BJ (cell line): Measurements from ENCODE around the gene RNF103. TPM values are rescaled to one million over a fixed set of nuclear protein-coding genes. Genes with fewer than 3 reads are reported as not detected.

ENCODE experiments used
- CTCF ChIA-PET: fragments of 350-600 bp; formaldehyde crosslinking; extraction: SDS; loops from one replicate; lab custom pipeline; 2021; ENCODE audit warnings: antibody characterized with exemption, inconsistent platforms; lab: Yijun Ruan, JAX
- POLR2A ChIA-PET: fragments of 300-600 bp; sonication (Branson Sonifier 250); formaldehyde crosslinking; extraction: SDS; loops from one replicate; lab custom pipeline; 2021; ENCODE audit warnings: antibody characterized with exemption; lab: Charles Lee
- DNase-seq: peaks from one replicate; pipeline ENCODE4 v3.0.0-alpha.2; 2011; ENCODE audit warnings: low read depth
- H3K27me3 ChIP-seq: 2 replicates; pipeline ENCODE4 v1.6.0; 2011; ENCODE audit warnings: low read length; ENCODE audit not compliant: control insufficient read depth, insufficient read depth
- H3K36me3 ChIP-seq: 2 replicates; pipeline ENCODE4 v1.5.1; 2011; ENCODE audit warnings: low read length; ENCODE audit not compliant: control insufficient read depth, insufficient read depth
- H3K4me3 ChIP-seq: 2 replicates; pipeline ENCODE4 v1.5.1; 2011; ENCODE audit warnings: low read depth, mild to moderate bottlenecking, control low read depth, low read length
- polyA plus RNA-seq: library from polyadenylated mRNA; depleted of rRNA; stranded (reverse); fragments of >200 nt; gene quantifications from 2 replicates; pipeline ENCODE4 v1.2.3, GENCODE V29; 2011
- TF ChIP-seq, protein P1 (sequence below): IDR thresholded peaks from 2 replicates; pipeline ENCODE4 v1.5.1; 2011; ENCODE audit warnings: low read depth, mild to moderate bottlenecking, control low read depth, inconsistent platforms, low read length, moderate library complexity; ENCODE audit not compliant: insufficient read depth

RNF103 gene
- polyA plus RNA-seq, 1 experiment = 8.2 TPM

DNA sequence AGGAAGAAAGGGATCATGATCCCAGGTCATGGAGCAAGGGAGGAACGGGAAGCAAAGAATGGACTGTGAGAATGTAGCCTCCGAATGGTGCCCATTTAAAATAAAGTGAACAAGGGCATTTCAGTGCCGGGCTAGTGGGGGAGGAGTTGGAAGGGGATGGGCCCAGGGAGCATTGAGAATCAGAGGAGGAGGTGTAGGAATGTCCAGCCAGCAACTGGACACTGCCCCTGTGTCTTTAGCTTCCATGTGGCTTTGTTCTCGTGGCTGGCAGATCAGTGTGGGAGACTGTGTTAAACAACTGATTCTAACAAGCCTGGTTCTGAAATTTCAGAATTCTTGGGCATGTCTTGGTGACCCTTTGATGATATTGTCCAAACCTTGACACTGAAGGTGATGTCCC is 1.4 kb upstream of the RNF103 start:
- no peak overlapping the region for H3K4me3 ChIP-seq
- no peak for DNase-seq
- TF ChIP-seq, protein P1, sequence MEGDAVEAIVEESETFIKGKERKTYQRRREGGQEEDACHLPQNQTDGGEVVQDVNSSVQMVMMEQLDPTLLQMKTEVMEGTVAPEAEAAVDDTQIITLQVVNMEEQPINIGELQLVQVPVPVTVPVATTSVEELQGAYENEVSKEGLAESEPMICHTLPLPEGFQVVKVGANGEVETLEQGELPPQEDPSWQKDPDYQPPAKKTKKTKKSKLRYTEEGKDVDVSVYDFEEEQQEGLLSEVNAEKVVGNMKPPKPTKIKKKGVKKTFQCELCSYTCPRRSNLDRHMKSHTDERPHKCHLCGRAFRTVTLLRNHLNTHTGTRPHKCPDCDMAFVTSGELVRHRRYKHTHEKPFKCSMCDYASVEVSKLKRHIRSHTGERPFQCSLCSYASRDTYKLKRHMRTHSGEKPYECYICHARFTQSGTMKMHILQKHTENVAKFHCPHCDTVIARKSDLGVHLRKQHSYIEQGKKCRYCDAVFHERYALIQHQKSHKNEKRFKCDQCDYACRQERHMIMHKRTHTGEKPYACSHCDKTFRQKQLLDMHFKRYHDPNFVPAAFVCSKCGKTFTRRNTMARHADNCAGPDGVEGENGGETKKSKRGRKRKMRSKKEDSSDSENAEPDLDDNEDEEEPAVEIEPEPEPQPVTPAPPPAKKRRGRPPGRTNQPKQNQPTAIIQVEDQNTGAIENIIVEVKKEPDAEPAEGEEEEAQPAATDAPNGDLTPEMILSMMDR = no peak
- H3K36me3 ChIP-seq = peaks cover 1% of the 10 kb centered on the region; the same call in 1 of the 2 replicates
- ChIA-PET CTCF (no interaction called here), POLR2A (no interaction called here)
- no peaks in the 10 kb centered on the region for H3K27me3 ChIP-seq

DNA sequence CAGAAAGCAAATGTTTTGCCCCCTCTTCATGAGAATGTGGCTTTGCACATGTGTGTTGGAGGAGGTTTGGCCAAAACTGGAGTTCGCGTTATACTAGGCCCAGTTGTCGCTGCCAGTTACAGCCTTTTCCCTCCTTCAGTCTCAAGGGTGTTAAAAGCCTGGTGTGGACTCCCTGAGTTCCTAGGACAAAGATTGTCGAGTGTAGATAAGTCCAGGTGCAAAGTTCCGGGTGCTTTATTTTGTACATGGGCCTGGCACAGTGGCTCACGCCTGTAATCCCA is 542 bp upstream of the RNF103 start:
- ChIA-PET POLR2A (no interaction called here), CTCF (no interaction called here)
- peaks cover 1% of the 10 kb centered on the region; the same call in 1 of the 2 replicates for H3K36me3 ChIP-seq
- TF ChIP-seq, protein P1 = no peak
- peak overlapping the region; percentile 86 for H3K4me3 ChIP-seq
- no peak for DNase-seq
- no peaks in the 10 kb centered on the region for H3K27me3 ChIP-seq

DNA sequence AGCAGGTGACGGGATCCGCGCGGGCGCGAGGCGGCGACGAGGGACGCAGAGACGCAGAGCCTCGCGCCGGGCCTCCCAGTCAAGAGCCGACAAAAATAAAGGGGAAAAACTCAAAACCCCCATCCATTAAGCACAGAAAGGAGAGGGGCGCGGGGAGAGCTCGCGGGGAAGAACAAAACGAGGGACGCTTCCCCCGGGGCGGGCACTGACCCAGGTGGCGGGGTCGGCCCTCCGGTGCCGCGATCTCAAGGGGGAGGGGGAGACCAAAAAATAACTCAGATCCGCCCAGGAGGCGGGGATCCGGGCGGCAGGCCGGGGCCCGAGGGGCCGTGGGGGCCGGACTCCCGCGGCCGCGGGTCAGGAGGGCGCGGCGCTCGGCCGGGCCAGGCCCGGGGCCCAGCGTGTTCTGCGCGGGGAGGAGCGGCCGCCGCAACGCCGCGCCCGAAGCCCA is 597 bp downstream of the RNF103 start:
- TF ChIP-seq, protein P1 = no peak
- Histone ChIP-seq H3K27me3 (no peaks in the 10 kb centered on the region), H3K4me3 (peak overlapping the region; percentile 86), H3K36me3 (peaks cover 1% of the 10 kb centered on the region; the same call in 1 of the 2 replicates)
- ChIA-PET CTCF (no interaction called here), POLR2A (no interaction called here)
- no peak for DNase-seq

DNA sequence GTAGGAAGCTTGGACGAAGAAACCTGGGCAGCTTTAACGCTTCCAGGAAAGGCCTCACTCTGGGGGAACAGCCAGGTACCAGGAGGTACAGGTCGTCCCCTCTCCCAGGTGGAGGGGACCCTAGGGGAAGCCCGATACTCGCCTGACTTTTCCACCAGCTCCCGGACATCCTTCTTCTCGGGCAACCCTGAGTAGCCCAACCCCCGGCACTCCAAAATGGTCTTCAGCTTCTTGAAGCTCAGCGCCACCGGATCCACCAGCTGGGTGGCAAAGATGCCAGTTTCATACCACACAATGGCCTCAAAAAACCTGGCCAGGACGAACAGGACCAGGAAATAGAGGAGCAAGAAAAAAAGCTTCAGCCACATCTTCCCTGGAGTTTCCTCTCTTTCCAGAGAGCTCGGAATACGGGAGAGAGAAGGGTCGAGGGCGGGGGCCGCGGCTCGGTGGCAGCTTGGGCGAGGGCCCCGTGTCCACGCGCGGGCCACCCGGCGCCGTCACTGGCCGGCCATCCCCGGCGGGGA is 1.1 kb downstream of the RNF103 start:
- TF ChIP-seq, protein P1 = no peak
- Histone ChIP-seq H3K4me3 (peak overlapping the region; percentile 86), H3K36me3 (peaks cover 1% of the 10 kb centered on the region; the same call in 1 of the 2 replicates), H3K27me3 (no peaks in the 10 kb centered on the region)
- ChIA-PET CTCF (interaction anchor here (0.7 kb wide), 1 partner anchor 141 kb away, joined by 4 read pairs; no protein-coding TSS in a partner anchor), POLR2A (no interaction called here)
- no peak for DNase-seq

DNA sequence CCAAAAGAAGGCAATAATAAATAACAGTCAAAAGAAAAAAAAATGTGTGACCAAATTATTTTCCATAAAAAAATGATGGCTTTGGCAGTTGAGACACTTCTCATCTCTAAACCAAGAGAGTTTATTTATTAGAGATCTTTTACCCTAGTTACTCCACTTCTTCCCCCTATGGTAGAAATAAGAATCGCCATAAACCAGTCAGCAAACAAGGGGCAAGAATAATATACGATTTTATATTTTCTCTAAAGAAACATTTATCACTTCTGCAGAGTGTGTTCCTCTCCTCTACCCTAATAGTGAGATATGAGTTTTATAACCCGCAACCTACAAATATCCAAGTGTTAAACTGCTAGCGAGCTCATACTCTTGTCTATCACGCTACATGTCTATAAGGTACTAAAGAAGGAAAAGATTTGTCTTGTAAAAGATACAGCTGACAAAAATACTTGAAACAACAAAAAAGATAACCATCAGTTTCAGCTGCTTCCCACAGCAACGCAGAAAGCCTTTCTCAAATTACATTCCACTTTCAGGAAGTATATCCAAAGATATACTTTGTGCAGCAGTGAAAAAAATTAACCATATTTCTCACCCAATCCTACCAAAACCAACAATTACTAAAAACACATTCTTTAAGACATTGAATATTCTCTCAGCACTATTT is 2.3 kb downstream of the RNF103 start:
- TF ChIP-seq, protein P1 = no peak
- ChIA-PET CTCF (no interaction called here), POLR2A (interaction anchor here (1.1 kb wide), 1 partner anchor 12 kb away, joined by 3 read pairs; no protein-coding TSS in a partner anchor)
- H3K36me3 ChIP-seq = peaks cover 1% of the 10 kb centered on the region; the same call in 1 of the 2 replicates
- H3K4me3 ChIP-seq = peak overlapping the region; percentile 86
- no peaks in the 10 kb centered on the region for H3K27me3 ChIP-seq
- no peak for DNase-seq
